ENCODE measurements around the gene CBFA2T2. TPM values are rescaled to one million over a fixed set of nuclear protein-coding genes. Genes with fewer than 3 reads are reported as not detected.

Gene CBFA2T2
- total RNA-seq, 1 experiment from 2014 or later: 16.3 TPM

- BruUV-seq (replicated peaks): no TSS peak
- Histone ChIP-seq H3K27ac (ENCODE audit: low read length) (no peak overlapping the region), H3K4me3 (ENCODE audit: low read depth in 2 of 2, low read length in 2 of 2) (no peak overlapping the region), H3K36me3 (ENCODE audit: control insufficient read depth, insufficient read depth, low read length) (no peaks in the 10 kb centered on the region), H3K9me3 (ENCODE audit: control insufficient read depth, insufficient read depth, low read depth, low read length) (no peaks in the 10 kb centered on the region), H3K4me1 (ENCODE audit: control insufficient read depth, insufficient read depth, low read length) (no peaks in the 10 kb centered on the region), H3K27me3 (ENCODE audit: control insufficient read depth, insufficient read depth, low read length) (no peaks in the 10 kb centered on the region)
- TF ChIP-seq SIN3A (IDR thresholded peaks at IDR 0.05; ENCODE audit: borderline replicate concordance, insufficient read depth, low read depth, low read length): no peak
- TF ChIP-seq REST (IDR thresholded peaks at IDR 0.05; ENCODE audit: insufficient read depth in 1 of 2, low read depth in 2 of 2, low read length in 1 of 2): no peak
- TF ChIP-seq TCF7L2 (IDR thresholded peaks at IDR 0.05; ENCODE audit: low read depth, low read length): no peak
- no peak for TF ChIP-seq CTCF (IDR thresholded peaks at IDR 0.05)
- no peak for TF ChIP-seq POLR2AphosphoS5 (IDR thresholded peaks at IDR 0.05; ENCODE audit: low read depth, low read length)
- in situ Hi-C loops (cut with HindIII; ENCODE audit: low pct_unique_long_range_greater_than_20kb, low sequenced_read_pairs): no loop called here
- ATAC-seq (no peak), DNase-seq (ENCODE audit: low read depth, low spot score) (no peak)
- CTCF ChIA-PET: interaction anchor here (0.6 kb wide), 3 partner anchors 52 to 594 kb away, joined by 3 to 8 read pairs (median 3); no protein-coding TSS in a partner anchor
- POLR2A ChIA-PET: interaction anchor here (1.2 kb wide), 1 partner anchor 17 kb away, joined by 5 read pairs; the partner anchor contains the start of gene CBFA2T2
- intact Hi-C loops (cut with micrococcal nuclease; ENCODE audit: unreplicated experiment): no loop called here
Measured at GRCh38 chr20:33472868-33473435, 16.9 kb upstream of the CBFA2T2 start.

GRCh38 chr20:33474097-33474873, 15.6 kb upstream of the CBFA2T2 start:
- Histone ChIP-seq H3K9me3 (ENCODE audit: control insufficient read depth, insufficient read depth, low read depth, low read length) (no peaks in the 10 kb centered on the region), H3K36me3 (ENCODE audit: control insufficient read depth, insufficient read depth, low read length) (no peaks in the 10 kb centered on the region), H3K27me3 (ENCODE audit: control insufficient read depth, insufficient read depth, low read length) (no peaks in the 10 kb centered on the region), H3K4me1 (ENCODE audit: control insufficient read depth, insufficient read depth, low read length) (no peaks in the 10 kb centered on the region), H3K27ac (ENCODE audit: low read length) (no peak overlapping the region), H3K4me3 (ENCODE audit: low read depth in 2 of 2, low read length in 2 of 2) (no peak overlapping the region)
- intact Hi-C loops (cut with micrococcal nuclease; ENCODE audit: unreplicated experiment): no loop called here
- ChIA-PET POLR2A (interaction anchor here (0.6 kb wide), 1 partner anchor 174 kb away, joined by 4 read pairs; no protein-coding TSS in a partner anchor), CTCF (interaction anchor here (0.5 kb wide), 1 partner anchor 76 kb away, joined by 4 read pairs; no protein-coding TSS in a partner anchor)
- no TSS peak for BruUV-seq (replicated peaks)
- ATAC-seq: no peak
- DNase-seq (ENCODE audit: low read depth, low spot score): no peak
- no peak for TF ChIP-seq POLR2AphosphoS5 (IDR thresholded peaks at IDR 0.05; ENCODE audit: low read depth, low read length)
- no peak for TF ChIP-seq TCF7L2 (IDR thresholded peaks at IDR 0.05; ENCODE audit: low read depth, low read length)
- TF ChIP-seq REST (IDR thresholded peaks at IDR 0.05; ENCODE audit: insufficient read depth in 1 of 2, low read depth in 2 of 2, low read length in 1 of 2): no peak
- no peak for TF ChIP-seq SIN3A (IDR thresholded peaks at IDR 0.05; ENCODE audit: borderline replicate concordance, insufficient read depth, low read depth, low read length)
- no peak for TF ChIP-seq CTCF (IDR thresholded peaks at IDR 0.05)
- in situ Hi-C loops (cut with HindIII; ENCODE audit: low pct_unique_long_range_greater_than_20kb, low sequenced_read_pairs): no loop called here

Measured in Panc1 (cell line).